Spleen (tissue), 7 donors: ENCODE results near the gene NUP210.

ENCODE experiments used
- POLR2A ChIP-seq, 3 donors: fragments of 450-650 bp; IDR thresholded peaks; one replicate each; pipeline ENCODE4 v1.5.1; 2017; ENCODE audit warnings: antibody characterized with exemption in 3 of 3, mild to moderate bottlenecking in 1 of 3
- TF ChIP-seq, protein P1 (sequence below), 11 experiments: fragments of 200-600 bp in 7 of 11; fragments of 450-650 bp in 4 of 11; sonication (generic) in 4 of 11; IDR thresholded peaks in 8 of 11; conservative IDR thresholded peaks in 3 of 11; 1 replicate in 7 of 11; 2 replicates in 4 of 11; pipeline versions ENCODE4 v1.4.0 to v1.8.0; 2016 to 2021; ENCODE audit warnings: antibody characterized with exemption in 11 of 11, inconsistent platforms in 4 of 11, mild to moderate bottlenecking in 1 of 11
- donor health status: DM: no; HTN: no; CAD: no; lungs with moderate emphysema.
- donor health status: DM: no; HTN: no; CAD: no.
- donor health status: DM: no; HTN: no; CAD: no.

DNA sequence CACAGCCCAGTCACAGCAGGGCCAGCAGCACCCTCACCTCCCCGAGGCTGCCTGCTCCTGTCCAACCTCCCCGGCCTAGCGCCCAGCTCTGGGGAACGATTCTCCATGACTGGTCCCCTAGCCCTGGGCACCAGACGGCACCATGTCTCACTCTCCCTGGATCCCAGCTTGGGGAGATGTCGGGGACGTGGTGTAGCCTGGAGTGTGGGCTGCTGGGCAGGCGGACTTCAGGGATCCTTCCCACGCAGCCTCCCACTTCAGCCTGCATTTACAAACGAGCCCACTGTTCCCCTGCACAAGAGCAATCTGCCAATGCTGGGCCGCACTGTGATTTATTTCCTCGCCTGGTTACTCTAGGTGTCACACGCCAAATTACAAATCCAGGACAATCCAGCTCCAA lies 31.3 kb downstream of the NUP210 start:
- TF ChIP-seq POLR2A (IDR thresholded peaks at IDR 0.05): no peak
- TF ChIP-seq, protein P1, sequence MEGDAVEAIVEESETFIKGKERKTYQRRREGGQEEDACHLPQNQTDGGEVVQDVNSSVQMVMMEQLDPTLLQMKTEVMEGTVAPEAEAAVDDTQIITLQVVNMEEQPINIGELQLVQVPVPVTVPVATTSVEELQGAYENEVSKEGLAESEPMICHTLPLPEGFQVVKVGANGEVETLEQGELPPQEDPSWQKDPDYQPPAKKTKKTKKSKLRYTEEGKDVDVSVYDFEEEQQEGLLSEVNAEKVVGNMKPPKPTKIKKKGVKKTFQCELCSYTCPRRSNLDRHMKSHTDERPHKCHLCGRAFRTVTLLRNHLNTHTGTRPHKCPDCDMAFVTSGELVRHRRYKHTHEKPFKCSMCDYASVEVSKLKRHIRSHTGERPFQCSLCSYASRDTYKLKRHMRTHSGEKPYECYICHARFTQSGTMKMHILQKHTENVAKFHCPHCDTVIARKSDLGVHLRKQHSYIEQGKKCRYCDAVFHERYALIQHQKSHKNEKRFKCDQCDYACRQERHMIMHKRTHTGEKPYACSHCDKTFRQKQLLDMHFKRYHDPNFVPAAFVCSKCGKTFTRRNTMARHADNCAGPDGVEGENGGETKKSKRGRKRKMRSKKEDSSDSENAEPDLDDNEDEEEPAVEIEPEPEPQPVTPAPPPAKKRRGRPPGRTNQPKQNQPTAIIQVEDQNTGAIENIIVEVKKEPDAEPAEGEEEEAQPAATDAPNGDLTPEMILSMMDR (IDR thresholded peaks at IDR 0.05 in 8 of 11, conservative IDR thresholded peaks at IDR 0.05 in 3 of 11): no peak
